ENCODE data around the gene TUT7.

TUT7 gene

DNA sequence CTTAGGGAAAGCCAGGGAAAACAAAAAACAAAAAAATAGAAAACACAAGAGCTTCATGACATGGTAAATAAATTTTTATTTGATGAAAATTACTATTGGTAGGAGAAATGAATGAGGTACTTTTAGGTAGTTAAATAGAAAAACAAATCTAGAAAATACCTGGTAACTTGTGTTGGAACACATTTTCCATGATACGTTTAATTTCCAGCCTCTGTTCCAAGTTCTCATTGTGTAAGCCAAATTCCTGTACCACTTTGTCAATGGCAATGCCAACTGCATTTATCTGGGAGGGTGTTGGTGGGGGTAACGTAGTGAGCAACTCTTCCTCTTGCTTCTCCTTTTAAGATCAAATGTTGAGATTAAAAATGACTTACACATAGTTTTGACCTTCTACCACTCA is 9.4 kb downstream of the TUT7 start:
- Histone ChIP-seq H3K27me3 (ENCODE audit: control insufficient read depth in 1 of 2, insufficient read depth in 2 of 2, low read length in 2 of 2) (no peaks in the 10 kb centered on the region), H3K36me3 (ENCODE audit: insufficient read depth, low read length) (peaks cover 42% of the 10 kb centered on the region), H3K27ac (ENCODE audit: low read depth, low read length) (no peak overlapping the region), H3K4me3 (ENCODE audit: low read depth in 1 of 2, low read length in 2 of 2) (no peak overlapping the region), H3K9ac (ENCODE audit: low read length) (no peak overlapping the region), H3K4me1 (ENCODE audit: insufficient read depth, low read length) (peaks cover 4% of the 10 kb centered on the region), H3K9me3 (ENCODE audit: low read length) (no peaks in the 10 kb centered on the region)

DNA sequence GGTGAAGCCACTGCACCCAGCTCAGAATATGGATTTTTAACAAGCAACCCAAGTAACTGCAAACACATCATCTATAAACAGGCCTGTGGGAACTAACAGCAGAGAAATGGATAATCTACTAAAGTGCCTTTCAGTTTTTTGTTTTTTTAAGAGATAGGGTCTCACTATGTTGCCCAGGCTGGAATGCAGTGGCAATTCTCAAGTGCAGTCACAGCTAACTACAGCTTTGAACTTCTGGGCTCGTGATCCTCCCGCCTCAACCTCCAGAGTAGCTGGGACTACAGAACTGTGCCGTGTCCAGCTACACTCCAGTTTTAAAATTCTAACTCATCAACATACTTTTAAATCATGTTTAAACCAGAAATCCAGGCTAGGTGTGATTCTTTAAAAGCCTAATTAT is 11.9 kb downstream of the TUT7 start:
- no peak overlapping the region for H3K9ac ChIP-seq (ENCODE audit: low read length)
- no peak overlapping the region for H3K27ac ChIP-seq (ENCODE audit: low read depth, low read length)
- peaks cover 57% of the 10 kb centered on the region for H3K36me3 ChIP-seq (ENCODE audit: insufficient read depth, low read length)
- no peak overlapping the region for H3K4me3 ChIP-seq (ENCODE audit: low read depth in 1 of 2, low read length in 2 of 2)
- no peaks in the 10 kb centered on the region for H3K9me3 ChIP-seq (ENCODE audit: low read length)
- no peaks in the 10 kb centered on the region for H3K4me1 ChIP-seq (ENCODE audit: insufficient read depth, low read length)
- H3K27me3 ChIP-seq (ENCODE audit: control insufficient read depth in 1 of 2, insufficient read depth in 2 of 2, low read length in 2 of 2), result no peaks in the 10 kb centered on the region

DNA sequence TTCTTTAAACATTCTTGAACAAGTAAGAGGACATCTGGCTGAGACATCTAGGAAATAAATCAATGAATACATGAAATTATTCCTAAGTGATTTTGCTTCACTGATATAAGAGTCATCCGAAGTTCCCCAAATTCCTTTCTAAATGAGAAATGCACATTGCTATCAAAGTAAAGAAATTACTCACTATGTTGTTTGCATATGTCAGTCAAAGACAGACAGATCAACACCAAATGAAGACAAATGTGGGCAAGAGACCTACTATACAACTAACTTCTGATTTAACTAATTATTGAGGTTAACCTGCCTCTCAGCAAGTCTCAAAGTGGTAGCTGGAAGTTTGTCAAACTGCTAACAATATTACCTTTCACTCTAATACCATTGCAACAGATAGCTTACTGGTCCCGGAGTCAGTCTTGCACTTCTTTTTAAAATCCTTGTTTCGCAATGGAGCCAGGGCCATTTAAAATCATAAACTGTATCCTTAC is 13.2 kb downstream of the TUT7 start:
- H3K27me3 ChIP-seq (ENCODE audit: control insufficient read depth in 1 of 2, insufficient read depth in 2 of 2, low read length in 2 of 2), result no peaks in the 10 kb centered on the region
- H3K4me1 ChIP-seq (ENCODE audit: insufficient read depth, low read length), result no peaks in the 10 kb centered on the region
- no peak overlapping the region for H3K4me3 ChIP-seq (ENCODE audit: low read depth in 1 of 2, low read length in 2 of 2)
- peaks cover 66% of the 10 kb centered on the region for H3K36me3 ChIP-seq (ENCODE audit: insufficient read depth, low read length)
- no peaks in the 10 kb centered on the region for H3K9me3 ChIP-seq (ENCODE audit: low read length)
- H3K27ac ChIP-seq (ENCODE audit: low read depth, low read length), result no peak overlapping the region
- no peak overlapping the region for H3K9ac ChIP-seq (ENCODE audit: low read length)

DNA sequence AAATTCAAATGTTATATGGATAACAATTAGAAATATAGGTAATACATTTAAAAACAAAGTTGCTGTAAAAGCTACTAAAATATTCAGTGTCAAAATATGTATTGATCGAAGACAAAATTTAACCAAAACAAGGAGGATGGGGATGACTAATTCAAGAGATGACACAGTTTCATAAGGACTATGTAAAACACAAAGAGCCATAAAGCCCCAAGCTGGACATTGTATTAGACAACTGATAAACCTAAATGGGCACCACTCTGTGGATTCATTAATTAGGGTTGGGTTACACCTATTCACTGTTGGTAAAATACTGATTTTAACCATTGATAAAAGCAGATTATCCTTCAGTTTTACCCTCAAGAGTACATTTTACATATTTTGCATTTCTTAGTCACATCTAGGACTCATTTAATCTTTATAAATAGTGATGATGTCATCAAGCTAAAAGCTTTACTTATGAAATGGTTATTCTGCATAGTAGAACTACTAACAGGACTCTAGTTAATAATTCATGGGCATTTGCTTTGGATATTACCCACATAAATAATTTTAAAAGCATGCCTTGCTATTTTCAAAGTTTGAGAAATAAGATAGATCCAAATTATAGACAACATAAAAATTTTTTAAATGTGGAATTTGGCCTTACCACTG is 13.7 kb downstream of the TUT7 start:
- Histone ChIP-seq H3K27me3 (ENCODE audit: control insufficient read depth in 1 of 2, insufficient read depth in 2 of 2, low read length in 2 of 2) (no peaks in the 10 kb centered on the region), H3K4me1 (ENCODE audit: insufficient read depth, low read length) (no peaks in the 10 kb centered on the region), H3K9ac (ENCODE audit: low read length) (no peak overlapping the region), H3K27ac (ENCODE audit: low read depth, low read length) (no peak overlapping the region), H3K36me3 (ENCODE audit: insufficient read depth, low read length) (peaks cover 63% of the 10 kb centered on the region), H3K9me3 (ENCODE audit: low read length) (no peaks in the 10 kb centered on the region), H3K4me3 (ENCODE audit: low read depth in 1 of 2, low read length in 2 of 2) (no peak overlapping the region)

DNA sequence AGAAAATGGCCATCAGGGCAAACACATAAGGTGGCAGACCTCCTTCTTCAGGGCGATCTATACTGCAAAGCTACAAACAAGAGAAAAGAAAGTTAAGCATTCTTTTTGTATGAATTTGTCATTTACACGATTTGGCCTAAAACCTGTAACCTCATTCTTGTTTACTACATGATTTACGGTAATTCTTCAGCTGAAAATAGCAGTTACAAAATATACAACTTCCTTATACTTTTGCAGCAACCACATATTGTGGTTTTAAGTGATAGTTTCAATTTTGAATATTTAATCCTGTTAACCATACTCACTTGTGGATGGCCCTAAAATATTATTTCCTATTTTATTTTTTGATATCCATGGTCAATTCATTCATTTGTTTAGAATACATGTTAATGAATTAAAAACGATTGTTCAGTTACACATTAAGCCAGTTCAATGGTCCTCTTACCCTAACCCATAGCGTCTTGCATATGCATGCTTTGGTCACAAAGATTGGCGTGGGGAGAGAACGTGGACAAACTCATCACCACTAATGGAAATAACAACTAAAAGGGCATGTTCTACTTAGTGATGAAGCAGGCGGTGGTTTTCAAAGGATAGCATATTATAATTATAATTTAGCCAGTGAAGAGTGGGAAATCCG is 16.6 kb downstream of the TUT7 start:
- H3K9me3 ChIP-seq (ENCODE audit: low read length), result no peaks in the 10 kb centered on the region
- H3K4me3 ChIP-seq (ENCODE audit: low read depth in 1 of 2, low read length in 2 of 2), result no peak overlapping the region
- H3K4me1 ChIP-seq (ENCODE audit: insufficient read depth, low read length), result no peaks in the 10 kb centered on the region
- H3K27me3 ChIP-seq (ENCODE audit: control insufficient read depth in 1 of 2, insufficient read depth in 2 of 2, low read length in 2 of 2), result no peaks in the 10 kb centered on the region
- peaks cover 69% of the 10 kb centered on the region for H3K36me3 ChIP-seq (ENCODE audit: insufficient read depth, low read length)
- H3K27ac ChIP-seq (ENCODE audit: low read depth, low read length), result no peak overlapping the region
- no peak overlapping the region for H3K9ac ChIP-seq (ENCODE audit: low read length)

DNA sequence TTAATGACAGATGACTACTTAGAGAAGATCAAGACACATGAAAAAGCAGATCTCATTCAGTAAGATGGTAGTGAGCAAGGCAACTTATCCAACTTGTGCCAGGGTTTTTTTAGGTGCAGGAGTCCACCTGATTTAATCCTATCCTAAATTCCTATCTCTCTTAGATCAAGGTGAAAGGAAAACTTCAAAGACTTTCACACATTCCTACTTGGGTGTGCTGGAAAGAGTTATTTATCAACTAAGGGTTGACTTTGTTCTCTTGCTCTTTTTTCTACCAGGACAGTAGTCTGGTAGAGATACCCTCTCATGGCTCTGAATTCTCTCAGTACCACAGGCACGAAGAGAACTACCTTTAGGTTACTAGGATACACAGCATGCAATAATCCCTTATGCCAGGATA is 18.2 kb downstream of the TUT7 start:
- Histone ChIP-seq H3K4me1 (ENCODE audit: insufficient read depth, low read length) (no peaks in the 10 kb centered on the region), H3K9me3 (ENCODE audit: low read length) (no peaks in the 10 kb centered on the region), H3K27ac (ENCODE audit: low read depth, low read length) (no peak overlapping the region), H3K36me3 (ENCODE audit: insufficient read depth, low read length) (peaks cover 61% of the 10 kb centered on the region), H3K4me3 (ENCODE audit: low read depth in 1 of 2, low read length in 2 of 2) (no peak overlapping the region), H3K9ac (ENCODE audit: low read length) (no peak overlapping the region), H3K27me3 (ENCODE audit: control insufficient read depth in 1 of 2, insufficient read depth in 2 of 2, low read length in 2 of 2) (no peaks in the 10 kb centered on the region)

DNA sequence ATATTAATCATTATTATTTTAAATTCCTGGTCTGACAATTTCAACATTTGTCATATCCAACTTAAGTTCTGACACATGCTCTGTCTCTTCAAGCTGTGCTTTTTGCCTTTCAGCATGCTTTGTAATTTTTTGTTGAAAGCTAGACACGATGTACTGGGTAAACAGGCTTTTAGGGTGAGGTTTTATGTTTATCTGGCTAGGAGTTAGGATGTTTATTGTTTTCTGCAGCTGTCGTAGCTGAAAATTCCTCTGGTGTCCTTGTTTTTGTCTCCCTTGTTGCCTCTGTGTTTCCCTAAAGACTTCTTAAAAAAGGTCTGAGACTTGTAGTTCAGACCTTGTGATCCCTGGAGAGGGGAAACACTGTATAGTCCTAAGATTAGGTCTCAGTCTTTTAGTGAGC is 20.6 kb downstream of the TUT7 start:
- Histone ChIP-seq H3K9me3 (ENCODE audit: low read length) (no peaks in the 10 kb centered on the region), H3K9ac (ENCODE audit: low read length) (no peak overlapping the region), H3K27me3 (ENCODE audit: control insufficient read depth in 1 of 2, insufficient read depth in 2 of 2, low read length in 2 of 2) (no peaks in the 10 kb centered on the region), H3K4me3 (ENCODE audit: low read depth in 1 of 2, low read length in 2 of 2) (no peak overlapping the region), H3K36me3 (ENCODE audit: insufficient read depth, low read length) (peaks cover 49% of the 10 kb centered on the region), H3K27ac (ENCODE audit: low read depth, low read length) (no peak overlapping the region), H3K4me1 (ENCODE audit: insufficient read depth, low read length) (no peaks in the 10 kb centered on the region)

DNA sequence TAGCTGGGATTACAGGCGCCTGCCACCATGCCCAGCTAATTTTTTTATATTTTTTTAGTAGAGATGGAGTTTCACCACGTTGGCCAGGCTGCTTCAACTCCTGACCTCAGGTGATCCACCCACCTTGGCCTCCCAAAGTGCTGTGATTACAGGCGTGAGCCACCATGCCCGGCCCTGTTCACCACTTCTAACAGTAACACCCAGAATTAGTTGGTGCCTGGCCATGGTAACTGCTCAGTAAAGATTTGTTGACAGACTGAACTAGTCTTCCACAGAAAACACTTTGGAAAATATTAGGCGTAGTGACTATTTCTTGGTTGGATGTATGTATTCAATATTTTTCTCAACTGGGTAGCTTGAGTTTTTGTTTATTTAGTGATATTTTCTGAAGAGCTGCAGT is 24.0 kb downstream of the TUT7 start:
- no peak overlapping the region for H3K27ac ChIP-seq (ENCODE audit: low read depth, low read length)
- peaks cover 49% of the 10 kb centered on the region for H3K36me3 ChIP-seq (ENCODE audit: insufficient read depth, low read length)
- H3K9ac ChIP-seq (ENCODE audit: low read length), result no peak overlapping the region
- H3K4me1 ChIP-seq (ENCODE audit: insufficient read depth, low read length), result no peaks in the 10 kb centered on the region
- no peaks in the 10 kb centered on the region for H3K27me3 ChIP-seq (ENCODE audit: control insufficient read depth in 1 of 2, insufficient read depth in 2 of 2, low read length in 2 of 2)
- no peak overlapping the region for H3K4me3 ChIP-seq (ENCODE audit: low read depth in 1 of 2, low read length in 2 of 2)
- no peaks in the 10 kb centered on the region for H3K9me3 ChIP-seq (ENCODE audit: low read length)

DNA sequence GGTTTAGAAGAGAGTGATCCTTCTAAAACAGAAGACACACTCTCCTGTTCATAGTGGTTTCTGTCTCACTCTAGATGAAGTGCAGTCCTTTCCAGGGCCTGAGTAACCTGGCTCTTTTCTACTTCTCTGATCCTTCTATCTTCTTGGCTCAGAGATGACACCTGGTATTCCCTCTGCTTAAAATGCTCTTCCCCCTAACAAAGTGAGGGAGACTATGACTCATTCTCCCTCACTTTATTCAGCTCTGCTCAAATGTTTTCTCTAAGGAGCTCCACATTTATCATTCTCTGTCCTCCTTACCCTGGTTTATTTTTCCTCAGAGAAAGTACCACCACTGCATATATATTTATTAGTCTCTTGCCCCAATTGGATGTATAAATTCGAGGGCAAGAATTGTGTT is 24.6 kb downstream of the TUT7 start:
- Histone ChIP-seq H3K4me1 (ENCODE audit: insufficient read depth, low read length) (no peaks in the 10 kb centered on the region), H3K9me3 (ENCODE audit: low read length) (no peaks in the 10 kb centered on the region), H3K9ac (ENCODE audit: low read length) (no peak overlapping the region), H3K4me3 (ENCODE audit: low read depth in 1 of 2, low read length in 2 of 2) (no peak overlapping the region), H3K27me3 (ENCODE audit: control insufficient read depth in 1 of 2, insufficient read depth in 2 of 2, low read length in 2 of 2) (no peaks in the 10 kb centered on the region), H3K36me3 (ENCODE audit: insufficient read depth, low read length) (peaks cover 49% of the 10 kb centered on the region), H3K27ac (ENCODE audit: low read depth, low read length) (no peak overlapping the region)

DNA sequence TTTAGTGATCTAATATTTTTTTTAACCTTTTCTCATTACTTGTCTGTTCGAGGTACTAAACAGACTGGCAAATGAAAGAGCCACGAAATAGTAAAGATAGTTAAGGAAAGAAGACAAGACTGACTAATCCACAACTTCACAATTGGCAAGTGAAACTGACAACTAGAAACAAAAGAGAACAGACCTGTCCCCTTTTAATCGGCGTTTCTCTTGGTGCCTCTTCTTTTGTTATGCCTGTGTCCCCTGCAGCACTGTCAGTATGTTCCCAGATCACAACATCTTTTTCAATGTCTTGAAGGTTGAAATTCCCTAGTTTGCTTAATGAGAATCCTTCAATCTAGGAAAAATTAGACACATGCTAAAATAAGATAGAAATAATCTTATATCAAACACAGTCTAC is 26.1 kb downstream of the TUT7 start:
- no peaks in the 10 kb centered on the region for H3K4me1 ChIP-seq (ENCODE audit: insufficient read depth, low read length)
- H3K27ac ChIP-seq (ENCODE audit: low read depth, low read length), result no peak overlapping the region
- no peak overlapping the region for H3K4me3 ChIP-seq (ENCODE audit: low read depth in 1 of 2, low read length in 2 of 2)
- H3K36me3 ChIP-seq (ENCODE audit: insufficient read depth, low read length), result peaks cover 52% of the 10 kb centered on the region
- H3K9ac ChIP-seq (ENCODE audit: low read length), result no peak overlapping the region
- no peaks in the 10 kb centered on the region for H3K9me3 ChIP-seq (ENCODE audit: low read length)
- H3K27me3 ChIP-seq (ENCODE audit: control insufficient read depth in 1 of 2, insufficient read depth in 2 of 2, low read length in 2 of 2), result no peaks in the 10 kb centered on the region

DNA sequence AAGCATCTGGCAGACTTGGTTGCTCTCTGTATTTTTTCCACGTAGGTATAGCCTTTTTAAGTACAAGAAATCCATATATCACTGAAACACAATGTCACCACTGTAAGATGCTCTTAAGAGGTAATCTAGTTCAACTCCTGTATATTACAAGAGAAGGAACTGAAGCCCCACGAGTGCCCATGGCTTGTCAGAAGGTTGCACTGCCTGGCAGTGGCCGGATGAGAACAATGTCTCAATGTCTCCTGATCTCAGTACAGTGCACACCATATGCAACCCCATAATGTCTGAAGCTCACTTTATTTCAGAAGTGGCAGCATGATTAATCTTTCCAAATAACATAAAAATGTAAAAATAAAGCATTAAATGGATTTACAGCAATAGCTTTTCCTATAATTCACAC is 27.7 kb downstream of the TUT7 start:
- Histone ChIP-seq H3K36me3 (ENCODE audit: insufficient read depth, low read length) (peaks cover 63% of the 10 kb centered on the region), H3K9ac (ENCODE audit: low read length) (no peak overlapping the region), H3K9me3 (ENCODE audit: low read length) (no peaks in the 10 kb centered on the region), H3K4me1 (ENCODE audit: insufficient read depth, low read length) (no peaks in the 10 kb centered on the region), H3K27me3 (ENCODE audit: control insufficient read depth in 1 of 2, insufficient read depth in 2 of 2, low read length in 2 of 2) (no peaks in the 10 kb centered on the region), H3K4me3 (ENCODE audit: low read depth in 1 of 2, low read length in 2 of 2) (no peak overlapping the region), H3K27ac (ENCODE audit: low read depth, low read length) (no peak overlapping the region)

DNA sequence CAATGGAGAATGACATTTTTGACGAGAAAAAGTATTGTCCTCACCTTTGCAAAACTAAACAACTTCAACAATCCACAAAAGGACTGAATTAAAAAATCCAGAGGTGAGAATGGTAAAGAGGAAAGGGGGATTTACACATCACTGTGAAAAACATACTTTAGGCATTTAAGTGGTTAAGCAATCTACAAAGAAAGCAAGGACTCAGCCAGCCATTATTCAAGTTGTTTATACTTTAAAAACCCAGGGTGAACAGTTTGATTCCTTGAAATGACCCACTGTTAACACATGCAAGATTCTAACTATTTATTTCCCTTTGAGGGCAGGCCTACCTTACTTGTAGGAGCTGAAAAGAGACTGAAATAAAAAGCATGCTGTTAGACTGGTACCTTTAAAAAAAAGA is 29.3 kb downstream of the TUT7 start:
- no peak overlapping the region for H3K27ac ChIP-seq (ENCODE audit: low read depth, low read length)
- H3K36me3 ChIP-seq (ENCODE audit: insufficient read depth, low read length), result peaks cover 69% of the 10 kb centered on the region
- H3K27me3 ChIP-seq (ENCODE audit: control insufficient read depth in 1 of 2, insufficient read depth in 2 of 2, low read length in 2 of 2), result no peaks in the 10 kb centered on the region
- H3K9ac ChIP-seq (ENCODE audit: low read length), result no peak overlapping the region
- H3K9me3 ChIP-seq (ENCODE audit: low read length), result no peaks in the 10 kb centered on the region
- H3K4me1 ChIP-seq (ENCODE audit: insufficient read depth, low read length), result no peaks in the 10 kb centered on the region
- no peak overlapping the region for H3K4me3 ChIP-seq (ENCODE audit: low read depth in 1 of 2, low read length in 2 of 2)

Data from muscle layer of colon (tissue), 2 donors.